ENCODE data around the gene UBE4B.

The UBE4B gene

DNA sequence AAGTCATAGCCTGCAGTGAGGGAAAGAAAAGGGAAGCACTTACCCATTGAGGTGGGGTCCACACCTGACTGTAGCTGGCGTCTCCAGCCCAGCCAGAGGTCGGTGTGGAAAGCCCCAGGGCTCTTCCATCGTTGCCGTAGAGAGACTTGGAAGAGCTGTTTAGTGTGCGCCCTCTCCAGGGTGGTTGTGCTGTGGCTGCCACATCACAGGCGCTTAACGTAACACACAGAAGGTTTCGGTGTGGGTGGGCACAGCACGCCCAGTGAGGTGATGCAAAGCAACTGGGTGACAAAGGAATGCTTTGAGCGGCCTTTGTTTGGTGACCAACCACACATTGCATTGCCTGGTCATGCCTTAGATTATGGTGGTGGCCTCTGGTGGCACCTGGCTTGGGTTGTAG, 140.8 kb downstream of the UBE4B start:
- Histone ChIP-seq H3K4me3 (ENCODE audit: low read length) (no peak overlapping the region), H3K79me2 (ENCODE audit: control insufficient read depth, insufficient read depth, low read length) (no peaks in the 10 kb centered on the region), H3K56ac (ENCODE audit: low read length) (no peak overlapping the region), H3K79me1 (ENCODE audit: low read length) (no peaks in the 10 kb centered on the region), H3K4me1 (ENCODE audit: control insufficient read depth, low read depth, low read length) (no peaks in the 10 kb centered on the region), H3K4ac (ENCODE audit: low read depth, low read length) (no peak overlapping the region), H2AK5ac (ENCODE audit: low read length) (no peak overlapping the region), H3K9ac (ENCODE audit: low read length) (no peak overlapping the region), H2BK15ac (replicated peaks; ENCODE audit: low read depth) (no peak overlapping the region), H3K27me3 (ENCODE audit: insufficient read depth, low read length, poor library complexity) (no peaks in the 10 kb centered on the region), H2BK120ac (ENCODE audit: low read depth, low read length) (no peak overlapping the region), H3K27ac (ENCODE audit: low read depth, low read length) (no peak overlapping the region), H4K8ac (ENCODE audit: low read depth, low read length) (no peak overlapping the region), H4K5ac (ENCODE audit: low read length) (no peak overlapping the region), H3K23ac (ENCODE audit: low read length) (no peak overlapping the region), H3K18ac (ENCODE audit: low read length) (no peak overlapping the region), H2BK5ac (ENCODE audit: low read length) (no peak overlapping the region), H3K4me2 (ENCODE audit: low read length) (no peak overlapping the region), H3K36me3 (ENCODE audit: control insufficient read depth, insufficient read depth, low read length) (peaks cover 3% of the 10 kb centered on the region)
- no CpG with 5 or more reads among the region's 10 CpGs for WGBS (ENCODE audit: extremely low coverage, insufficient coverage, low lambda C conversion rate)
- no peak for DNase-seq

DNA sequence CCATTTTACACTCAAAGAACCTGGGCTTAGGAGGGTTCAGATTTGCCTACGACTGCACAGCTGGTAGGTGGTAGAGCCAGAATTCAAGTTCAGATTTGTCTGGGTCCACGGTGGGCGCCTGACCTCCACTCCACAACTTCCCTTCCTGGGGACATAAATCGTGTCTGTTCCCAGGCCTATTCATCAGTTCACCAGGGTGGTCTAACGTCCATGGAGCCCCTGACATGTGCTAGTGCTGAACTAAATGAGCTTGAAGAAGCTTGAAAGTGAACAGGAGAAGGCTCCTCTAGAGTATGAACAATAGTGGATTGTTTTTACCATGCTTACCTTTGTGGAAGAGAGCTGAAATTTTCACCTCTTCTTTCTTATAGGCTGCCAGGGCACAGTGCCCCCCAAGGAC, 145.1 kb downstream of the UBE4B start:
- Histone ChIP-seq H3K4me1 (ENCODE audit: control insufficient read depth, low read depth, low read length) (no peaks in the 10 kb centered on the region), H3K79me1 (ENCODE audit: low read length) (no peaks in the 10 kb centered on the region), H4K8ac (ENCODE audit: low read depth, low read length) (peak overlapping the region; percentile 65), H3K23ac (ENCODE audit: low read length) (no peak overlapping the region), H2AK5ac (ENCODE audit: low read length) (no peak overlapping the region), H3K79me2 (ENCODE audit: control insufficient read depth, insufficient read depth, low read length) (no peaks in the 10 kb centered on the region), H2BK5ac (ENCODE audit: low read length) (no peak overlapping the region), H2BK120ac (ENCODE audit: low read depth, low read length) (no peak overlapping the region), H3K36me3 (ENCODE audit: control insufficient read depth, insufficient read depth, low read length) (peaks cover 10% of the 10 kb centered on the region), H3K4ac (ENCODE audit: low read depth, low read length) (no peak overlapping the region), H3K9ac (ENCODE audit: low read length) (no peak overlapping the region), H2BK15ac (replicated peaks; ENCODE audit: low read depth) (no peak overlapping the region), H4K5ac (ENCODE audit: low read length) (no peak overlapping the region), H3K18ac (ENCODE audit: low read length) (no peak overlapping the region), H3K4me3 (ENCODE audit: low read length) (no peak overlapping the region), H3K27me3 (ENCODE audit: insufficient read depth, low read length, poor library complexity) (no peaks in the 10 kb centered on the region), H3K56ac (ENCODE audit: low read length) (no peak overlapping the region), H3K27ac (ENCODE audit: low read depth, low read length) (no peak overlapping the region), H3K4me2 (ENCODE audit: low read length) (no peak overlapping the region)
- no CpG with 5 or more reads among the region's 5 CpGs for WGBS (ENCODE audit: extremely low coverage, insufficient coverage, low lambda C conversion rate)
- DNase-seq, result no peak

DNA sequence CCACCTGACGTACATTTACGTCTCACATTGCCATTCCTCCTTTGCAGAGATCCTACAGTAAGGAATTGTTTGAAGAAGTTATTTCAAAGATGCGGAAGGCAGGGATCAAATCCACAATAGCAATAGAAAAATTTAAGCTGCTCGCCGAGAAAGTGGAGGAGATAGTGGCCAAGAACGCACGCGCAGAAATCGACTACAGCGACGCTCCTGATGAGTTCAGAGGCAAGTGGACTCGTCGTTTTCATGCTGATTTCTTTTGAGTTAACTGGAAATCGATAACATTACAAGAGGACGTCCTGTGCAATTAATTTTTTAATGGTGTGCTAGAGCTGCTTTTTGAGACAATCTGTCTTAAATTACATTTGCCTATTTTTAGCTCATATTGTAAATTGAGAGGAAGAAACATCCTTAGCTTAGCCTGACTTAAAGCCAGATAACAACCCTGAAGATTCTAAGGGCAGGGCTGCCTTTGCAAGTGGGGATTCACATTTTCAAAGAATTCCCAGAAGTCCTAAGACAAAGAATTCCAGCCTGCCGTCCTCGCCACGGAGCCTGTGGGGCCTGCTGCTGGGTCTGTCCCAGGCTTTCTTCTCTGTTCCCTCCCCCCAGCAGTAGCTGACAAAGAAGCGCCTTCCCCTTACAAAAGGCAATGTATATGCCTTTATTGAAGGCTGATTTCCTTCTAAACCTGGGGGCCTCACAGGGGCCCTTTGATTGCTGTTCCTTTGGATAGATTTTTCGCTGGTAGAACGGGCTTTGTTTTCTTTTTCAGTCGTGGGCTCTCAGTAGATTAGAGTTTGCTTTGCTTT, 146.0 kb downstream of the UBE4B start:
- no peak overlapping the region for H3K4me3 ChIP-seq (ENCODE audit: low read length)
- H3K27me3 ChIP-seq (ENCODE audit: insufficient read depth, low read length, poor library complexity), result no peaks in the 10 kb centered on the region
- no peak overlapping the region for H3K9ac ChIP-seq (ENCODE audit: low read length)
- H3K27ac ChIP-seq (ENCODE audit: low read depth, low read length), result peak overlapping the region; percentile 57
- no peak overlapping the region for H2BK5ac ChIP-seq (ENCODE audit: low read length)
- H3K56ac ChIP-seq (ENCODE audit: low read length), result no peak overlapping the region
- no peak overlapping the region for H4K5ac ChIP-seq (ENCODE audit: low read length)
- no peak overlapping the region for H3K23ac ChIP-seq (ENCODE audit: low read length)
- WGBS (ENCODE audit: extremely low coverage, insufficient coverage, low lambda C conversion rate), result no CpG with 5 or more reads among the region's 22 CpGs
- no peak overlapping the region for H3K4me2 ChIP-seq (ENCODE audit: low read length)
- no peak overlapping the region for H2BK120ac ChIP-seq (ENCODE audit: low read depth, low read length)
- no peak overlapping the region for H2BK15ac ChIP-seq (replicated peaks; ENCODE audit: low read depth)
- H3K36me3 ChIP-seq (ENCODE audit: control insufficient read depth, insufficient read depth, low read length), result peaks cover 9% of the 10 kb centered on the region
- H3K4me1 ChIP-seq (ENCODE audit: control insufficient read depth, low read depth, low read length), result no peaks in the 10 kb centered on the region
- no peak overlapping the region for H2AK5ac ChIP-seq (ENCODE audit: low read length)
- DNase-seq, result no peak
- no peaks in the 10 kb centered on the region for H3K79me1 ChIP-seq (ENCODE audit: low read length)
- H3K18ac ChIP-seq (ENCODE audit: low read length), result no peak overlapping the region
- H3K4ac ChIP-seq (ENCODE audit: low read depth, low read length), result no peak overlapping the region
- H4K8ac ChIP-seq (ENCODE audit: low read depth, low read length), result no peak overlapping the region
- no peaks in the 10 kb centered on the region for H3K79me2 ChIP-seq (ENCODE audit: control insufficient read depth, insufficient read depth, low read length)

DNA sequence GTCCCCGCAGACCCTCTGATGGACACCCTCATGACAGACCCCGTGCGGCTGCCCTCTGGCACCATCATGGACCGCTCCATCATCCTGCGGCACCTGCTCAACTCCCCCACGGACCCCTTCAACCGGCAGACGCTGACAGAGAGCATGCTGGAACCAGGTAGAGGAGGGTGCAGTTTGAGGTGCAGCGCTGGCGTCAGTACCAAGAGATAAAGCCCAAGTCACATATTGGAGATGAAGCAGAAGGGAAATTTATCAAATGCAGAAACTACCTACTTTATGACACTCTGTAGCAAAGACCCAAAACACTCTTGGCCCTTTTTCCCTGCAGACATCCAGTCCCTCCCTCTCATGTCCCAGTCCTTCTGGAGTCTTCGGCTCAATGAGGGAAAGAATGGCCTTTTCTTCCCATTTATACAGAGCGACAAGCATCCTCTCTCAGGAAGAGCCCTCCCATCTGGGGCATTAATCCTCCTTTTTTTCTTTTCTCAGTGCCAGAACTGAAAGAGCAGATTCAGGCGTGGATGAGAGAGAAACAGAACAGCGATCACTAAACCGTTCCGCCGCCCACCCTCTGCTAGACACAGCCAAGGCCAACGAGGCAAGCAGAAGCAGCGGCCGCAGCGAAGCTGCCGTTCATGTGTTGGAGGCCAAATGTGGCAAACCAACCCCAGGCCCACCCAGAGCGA, 146.8 kb downstream of the UBE4B start:
- Histone ChIP-seq H3K79me2 (ENCODE audit: control insufficient read depth, insufficient read depth, low read length) (no peaks in the 10 kb centered on the region), H3K79me1 (ENCODE audit: low read length) (no peaks in the 10 kb centered on the region), H3K4me2 (ENCODE audit: low read length) (no peak overlapping the region), H3K36me3 (ENCODE audit: control insufficient read depth, insufficient read depth, low read length) (peaks cover 9% of the 10 kb centered on the region), H3K4ac (ENCODE audit: low read depth, low read length) (no peak overlapping the region), H2BK5ac (ENCODE audit: low read length) (no peak overlapping the region), H3K4me3 (ENCODE audit: low read length) (no peak overlapping the region), H2BK120ac (ENCODE audit: low read depth, low read length) (no peak overlapping the region), H3K27ac (ENCODE audit: low read depth, low read length) (peak overlapping the region; percentile 57), H3K4me1 (ENCODE audit: control insufficient read depth, low read depth, low read length) (no peaks in the 10 kb centered on the region), H4K5ac (ENCODE audit: low read length) (no peak overlapping the region), H3K56ac (ENCODE audit: low read length) (no peak overlapping the region), H3K9ac (ENCODE audit: low read length) (no peak overlapping the region), H4K8ac (ENCODE audit: low read depth, low read length) (no peak overlapping the region), H3K27me3 (ENCODE audit: insufficient read depth, low read length, poor library complexity) (no peaks in the 10 kb centered on the region), H2AK5ac (ENCODE audit: low read length) (no peak overlapping the region), H3K18ac (ENCODE audit: low read length) (no peak overlapping the region), H2BK15ac (replicated peaks; ENCODE audit: low read depth) (no peak overlapping the region), H3K23ac (ENCODE audit: low read length) (no peak overlapping the region)
- WGBS (ENCODE audit: extremely low coverage, insufficient coverage, low lambda C conversion rate), result no CpG with 5 or more reads among the region's 23 CpGs
- DNase-seq, result no peak

DNA sequence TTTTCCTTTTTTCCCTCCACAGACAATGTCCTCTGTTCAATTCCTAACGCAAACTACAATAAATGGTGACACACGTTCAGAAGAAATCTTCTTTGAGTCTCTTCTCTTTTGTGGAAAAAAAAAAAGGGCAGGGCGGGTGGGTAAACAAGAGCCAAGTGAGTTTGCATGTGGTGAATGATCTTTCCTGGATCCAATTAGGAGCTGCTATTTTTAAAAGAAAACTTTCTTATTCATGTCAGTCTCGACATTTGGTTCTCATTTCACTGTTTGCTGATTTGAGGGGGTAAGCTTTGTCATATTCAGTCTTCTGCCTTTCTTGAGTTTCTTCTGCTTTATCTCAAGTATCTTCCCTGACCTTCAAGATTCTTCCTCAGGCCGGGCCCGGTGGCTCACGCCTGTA, 148.4 kb downstream of the UBE4B start:
- no peaks in the 10 kb centered on the region for H3K4me1 ChIP-seq (ENCODE audit: control insufficient read depth, low read depth, low read length)
- H2BK120ac ChIP-seq (ENCODE audit: low read depth, low read length), result no peak overlapping the region
- no peak overlapping the region for H3K23ac ChIP-seq (ENCODE audit: low read length)
- no peaks in the 10 kb centered on the region for H3K79me1 ChIP-seq (ENCODE audit: low read length)
- no peaks in the 10 kb centered on the region for H3K79me2 ChIP-seq (ENCODE audit: control insufficient read depth, insufficient read depth, low read length)
- no peak overlapping the region for H2AK5ac ChIP-seq (ENCODE audit: low read length)
- no peak overlapping the region for H3K4ac ChIP-seq (ENCODE audit: low read depth, low read length)
- no peak overlapping the region for H3K4me2 ChIP-seq (ENCODE audit: low read length)
- H3K18ac ChIP-seq (ENCODE audit: low read length), result no peak overlapping the region
- WGBS (ENCODE audit: extremely low coverage, insufficient coverage, low lambda C conversion rate), result no CpG with 5 or more reads among the region's 7 CpGs
- H2BK15ac ChIP-seq (replicated peaks; ENCODE audit: low read depth), result no peak overlapping the region
- peaks cover 8% of the 10 kb centered on the region for H3K36me3 ChIP-seq (ENCODE audit: control insufficient read depth, insufficient read depth, low read length)
- no peak for DNase-seq
- no peak overlapping the region for H4K5ac ChIP-seq (ENCODE audit: low read length)
- no peak overlapping the region for H3K27ac ChIP-seq (ENCODE audit: low read depth, low read length)
- H3K4me3 ChIP-seq (ENCODE audit: low read length), result no peak overlapping the region
- H3K9ac ChIP-seq (ENCODE audit: low read length), result no peak overlapping the region
- H4K8ac ChIP-seq (ENCODE audit: low read depth, low read length), result no peak overlapping the region
- H3K27me3 ChIP-seq (ENCODE audit: insufficient read depth, low read length, poor library complexity), result no peaks in the 10 kb centered on the region
- H3K56ac ChIP-seq (ENCODE audit: low read length), result no peak overlapping the region
- no peak overlapping the region for H2BK5ac ChIP-seq (ENCODE audit: low read length)

All from mesendoderm (in vitro differentiated cells).